Middle frontal gyrus (tissue), 1 donor: ENCODE results near the gene NRG2.

Source experiments
- DNase-seq: peaks from one replicate; pipeline ENCODE4 v3.0.0-alpha.2; 2015; ENCODE audit warnings: low spot score; ENCODE audit errors: extremely low spot score

The NRG2 gene

DNA sequence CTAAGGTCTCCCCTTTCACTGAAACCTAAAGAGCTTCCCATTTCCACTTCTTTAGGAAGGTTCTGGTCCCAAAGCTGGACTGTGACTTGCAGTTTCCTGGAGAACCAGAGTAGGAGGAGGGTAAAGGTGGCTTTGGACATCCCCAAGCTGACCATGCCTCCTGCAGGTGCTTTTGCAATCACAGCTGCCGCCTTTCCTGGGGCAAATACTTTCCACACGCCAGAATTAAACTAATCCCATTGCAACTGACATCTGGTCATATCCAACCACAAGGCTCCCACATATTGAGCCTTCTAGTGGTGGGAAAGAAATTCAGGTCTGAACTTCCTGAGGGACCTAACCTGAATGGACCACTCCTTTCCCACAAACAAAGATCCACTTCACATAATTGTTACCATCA is 92.7 kb downstream of the NRG2 start:
- no peak for DNase-seq

GRCh38 chr5:139949710-139950109 is 93.4 kb downstream of the NRG2 start:
- no peak for DNase-seq

DNA sequence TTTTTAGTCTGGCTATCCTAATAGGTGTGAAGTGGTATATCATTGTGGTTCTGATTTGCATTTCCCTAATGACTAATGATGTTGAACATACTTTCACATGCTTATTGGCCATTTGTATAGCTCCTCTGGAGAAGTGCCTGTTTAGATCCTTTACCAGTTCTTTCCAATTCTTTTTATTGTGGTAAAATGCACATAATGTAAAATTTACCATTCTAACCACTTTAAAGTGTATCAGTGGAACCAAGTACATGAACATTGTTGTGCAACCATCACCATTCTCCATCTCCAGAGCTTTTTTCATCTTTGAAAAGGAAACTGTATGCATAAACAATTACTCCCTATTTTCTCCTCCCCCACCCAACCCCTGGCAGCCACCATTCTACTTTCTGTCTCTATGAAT is 95.4 kb downstream of the NRG2 start:
- no peak for DNase-seq

- DNase-seq: no peak
Measured at GRCh38 chr5:139946440-139946839, 96.7 kb downstream of the NRG2 start.

DNA sequence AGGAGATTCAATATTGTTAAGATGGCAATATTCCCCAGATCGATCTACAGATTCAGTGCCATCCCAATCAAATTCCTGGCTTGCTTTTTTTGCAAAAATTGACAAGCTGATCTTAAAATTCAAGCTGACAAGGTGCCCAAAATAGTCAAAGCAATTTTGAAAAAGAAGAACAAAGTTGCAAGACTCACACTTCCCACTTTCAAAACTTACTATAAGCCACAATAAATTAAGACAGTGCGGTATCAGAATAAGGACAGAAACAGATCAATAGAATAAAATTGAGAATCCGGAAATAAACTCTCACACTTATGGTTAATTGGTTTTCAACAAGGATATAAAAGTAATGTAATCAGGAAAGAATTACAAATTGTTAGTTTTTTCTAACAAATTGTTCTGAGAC is 97.1 kb downstream of the NRG2 start:
- DNase-seq: no peak

- DNase-seq: no peak
Measured at GRCh38 chr5:139942243-139942642, 100.9 kb downstream of the NRG2 start.

DNA sequence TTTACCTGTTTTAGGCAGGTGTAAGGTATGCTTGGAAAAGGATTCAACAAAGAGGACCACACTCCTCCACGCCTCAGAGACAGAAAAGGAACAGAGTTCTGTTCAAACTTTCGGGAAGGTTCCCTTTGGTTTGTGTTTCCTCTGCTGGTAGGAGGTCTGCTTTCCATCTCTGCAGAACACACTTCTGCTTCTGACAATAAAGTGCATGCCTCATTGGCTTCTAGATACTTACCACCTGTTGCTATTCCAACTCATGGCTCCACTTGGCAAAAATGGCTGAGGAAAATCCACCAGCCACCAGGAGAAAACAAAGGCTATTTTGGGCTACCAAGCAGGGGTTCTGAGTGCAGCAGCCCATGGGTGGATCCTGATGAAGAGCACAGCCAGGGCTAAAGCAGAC is 112.7 kb downstream of the NRG2 start:
- DNase-seq: no peak

- DNase-seq: no peak
Measured at GRCh38 chr5:139926797-139927503, 116.1 kb downstream of the NRG2 start.

GRCh38 chr5:139925650-139926640 is 117.2 kb downstream of the NRG2 start:
- no peak for DNase-seq

- DNase-seq: no peak
Measured at GRCh38 chr5:139925216-139925562, 117.9 kb downstream of the NRG2 start.

GRCh38 chr5:139924294-139925215 is 118.5 kb downstream of the NRG2 start:
- no peak for DNase-seq

DNA sequence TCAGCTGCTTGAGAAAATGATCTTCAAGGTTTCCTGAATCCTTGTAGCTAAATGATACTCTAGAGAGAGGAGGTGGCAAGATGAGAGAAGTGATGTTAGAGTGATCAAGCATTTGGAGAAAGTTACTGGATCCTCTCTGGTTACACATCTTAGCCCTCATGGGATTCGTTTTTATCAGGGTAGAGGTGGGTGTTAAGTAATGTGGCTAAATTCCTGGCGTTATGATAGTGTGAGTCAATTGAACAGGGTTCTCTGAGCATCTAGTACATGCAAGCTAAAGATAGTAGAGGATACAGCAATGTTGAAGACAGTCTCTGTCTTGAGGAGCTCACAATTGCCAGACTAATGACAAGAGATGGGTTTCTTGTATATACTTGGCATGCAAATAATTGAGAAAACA is 123.8 kb downstream of the NRG2 start:
- no peak for DNase-seq

DNA sequence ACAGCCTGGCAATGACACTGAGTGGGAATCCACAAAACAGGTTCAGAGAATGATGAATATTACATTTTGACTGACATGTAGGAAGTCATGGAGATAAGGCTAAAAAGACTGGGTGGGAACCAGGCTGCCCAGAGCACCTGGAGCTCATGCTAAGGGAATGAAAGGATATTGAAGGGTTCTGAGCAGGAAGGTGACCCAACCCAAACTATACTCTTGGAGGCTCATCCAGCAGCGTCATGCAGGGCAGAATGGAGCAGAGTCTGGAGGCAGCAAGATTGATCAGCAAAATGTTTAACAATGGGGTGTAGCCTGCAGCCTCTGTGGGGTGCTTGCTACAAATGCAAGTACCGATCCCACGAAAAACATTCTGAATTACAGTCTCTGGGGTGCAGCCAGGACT is 127.3 kb downstream of the NRG2 start:
- DNase-seq: no peak

DNA sequence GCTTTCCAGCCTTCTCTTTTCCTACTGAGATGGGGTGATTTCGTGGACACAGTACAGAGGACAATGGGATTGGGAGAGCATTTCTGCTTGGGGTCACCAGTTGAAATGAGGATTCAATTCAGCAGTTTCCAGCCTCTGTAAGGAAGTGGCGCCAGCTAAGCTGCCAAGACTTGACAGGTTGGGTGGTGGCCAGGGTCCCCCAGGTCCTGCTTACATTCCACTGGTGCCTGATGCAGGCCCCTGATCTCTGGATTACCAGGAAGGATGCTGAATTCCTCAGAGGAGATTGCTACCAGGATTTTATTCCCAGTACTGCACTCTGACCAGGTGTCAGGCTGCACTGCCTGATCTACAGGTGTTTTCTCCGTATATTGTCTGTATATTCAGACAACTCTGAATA is 127.8 kb downstream of the NRG2 start:
- DNase-seq: no peak

DNA sequence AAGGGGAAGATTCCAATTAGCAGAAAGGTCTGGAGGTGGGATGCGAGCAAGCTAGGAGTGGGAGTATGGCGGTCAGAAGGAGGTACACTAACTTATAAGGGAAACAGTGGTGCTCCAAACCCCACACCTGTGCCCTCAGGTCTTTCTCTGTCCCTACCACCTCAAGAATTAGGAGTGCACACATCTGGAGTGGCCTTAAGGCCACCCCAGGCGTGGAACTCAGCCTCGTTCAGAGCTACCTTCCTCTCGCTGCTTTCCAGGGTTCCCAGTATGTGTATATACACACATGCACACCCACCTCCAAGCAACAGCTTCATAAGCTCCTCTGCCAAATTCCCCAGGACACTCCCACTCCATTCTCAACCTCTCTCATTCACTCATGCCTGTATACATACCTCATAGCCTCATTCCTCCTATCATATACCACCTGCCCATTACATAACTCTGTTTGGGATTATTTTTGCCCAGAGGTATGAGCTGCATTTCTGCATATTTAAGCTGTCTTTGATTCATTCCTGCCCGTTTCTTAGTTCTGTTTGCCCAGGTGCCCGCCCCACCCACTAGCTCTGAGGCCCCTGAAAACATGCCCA is 128.8 kb downstream of the NRG2 start:
- DNase-seq: peak; percentile 6

GRCh38 chr5:139912804-139913203 is 130.3 kb downstream of the NRG2 start:
- DNase-seq: no peak

- DNase-seq: no peak
Measured at GRCh38 chr5:139912158-139912557, 130.9 kb downstream of the NRG2 start.

DNA sequence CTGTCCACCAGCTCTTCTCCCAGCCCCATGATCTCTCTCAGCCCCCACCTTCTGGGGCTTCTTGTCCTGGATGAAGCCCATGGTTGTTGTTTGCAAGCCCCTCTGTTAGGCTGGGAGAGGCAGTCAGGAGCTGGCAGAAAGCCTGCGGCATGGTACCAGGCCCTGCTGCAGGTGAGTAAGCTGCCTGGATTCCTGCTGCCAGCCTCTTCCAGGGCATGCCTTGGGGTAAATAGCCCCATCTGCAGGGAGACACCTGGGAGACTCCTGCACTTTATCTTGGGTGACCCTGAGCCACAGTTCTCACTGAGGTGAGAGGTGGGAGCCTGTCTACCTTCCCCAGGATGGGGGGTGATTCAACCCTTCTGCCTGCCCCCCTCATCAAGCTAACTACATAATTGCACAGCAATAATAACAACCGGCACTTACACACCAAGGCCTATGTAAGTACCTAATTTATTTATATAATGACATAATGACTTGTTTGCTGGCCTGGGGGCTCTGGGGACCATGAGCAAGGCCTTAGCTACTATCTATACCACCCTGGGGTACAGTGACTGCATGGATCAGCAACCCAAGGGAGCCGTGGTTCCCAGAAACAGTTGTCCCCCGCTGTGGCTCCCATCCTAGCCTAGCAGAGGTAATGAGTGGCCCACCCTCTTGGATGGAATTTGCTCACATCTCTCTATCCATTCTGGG is 131.5 kb downstream of the NRG2 start:
- DNase-seq: no peak

DNA sequence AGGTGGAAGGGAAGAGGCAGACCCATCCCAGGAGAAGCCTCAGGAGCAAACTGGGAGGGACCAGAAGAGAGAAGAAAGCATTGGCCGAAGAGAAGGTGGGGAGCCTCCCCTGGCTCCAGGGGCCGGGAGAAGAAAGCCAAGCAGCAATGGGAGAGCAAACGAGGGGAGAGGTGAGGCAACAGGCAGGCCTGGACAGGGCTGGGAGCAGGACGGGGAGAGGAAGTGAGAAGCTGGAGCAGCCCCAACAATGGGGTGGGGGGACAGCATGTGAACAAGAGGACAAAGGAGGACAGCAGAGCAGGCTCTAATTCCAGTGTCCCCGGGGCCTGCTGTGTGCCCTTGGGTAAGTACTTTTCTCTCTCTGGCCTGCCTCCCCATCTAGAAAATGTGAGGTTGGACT is 132.2 kb downstream of the NRG2 start:
- no peak for DNase-seq

DNA sequence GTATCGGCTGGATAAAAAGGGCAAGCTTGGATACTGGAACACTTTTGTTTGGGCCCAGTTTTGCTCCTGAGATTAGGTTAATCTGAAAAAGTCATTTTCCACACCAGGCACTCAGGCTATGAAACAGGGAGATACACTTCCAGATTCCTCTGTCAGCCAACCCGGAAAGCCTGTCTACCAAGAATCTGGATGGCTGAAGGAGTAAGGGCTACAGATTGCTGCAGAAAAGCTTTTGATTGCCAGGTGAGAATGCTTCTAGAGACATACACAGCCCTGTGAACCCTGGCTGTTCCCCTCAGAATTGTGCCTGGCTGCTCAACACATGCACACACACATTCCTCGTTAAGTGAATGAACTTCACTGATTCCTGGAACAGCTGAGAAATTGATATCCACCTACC is 133.1 kb downstream of the NRG2 start:
- DNase-seq: no peak

DNA sequence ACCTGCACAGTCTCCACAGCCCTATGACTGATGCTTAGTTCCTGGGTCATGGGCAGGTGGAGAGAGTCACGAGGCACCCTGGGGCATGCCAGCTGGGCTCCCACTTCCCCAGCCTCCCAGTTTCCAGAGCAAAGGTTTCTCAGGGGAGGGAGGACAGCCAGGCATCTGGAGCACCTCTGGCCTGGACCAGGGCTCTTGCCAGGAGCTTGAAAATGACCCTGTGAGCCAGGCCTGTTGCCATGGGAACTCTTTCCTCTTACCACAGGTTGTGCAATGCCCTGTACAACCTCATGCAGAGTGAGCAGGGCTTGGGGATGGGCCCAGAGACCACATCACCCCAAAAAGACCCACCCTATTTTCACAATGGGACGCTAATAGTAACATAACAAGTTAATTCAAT is 134.3 kb downstream of the NRG2 start:
- DNase-seq: no peak
